BE2C (cell line): ENCODE data around the gene KAZN.

Experiments
- DNase-seq: peaks from one replicate; pipeline ENCODE4 v3.0.0-alpha.2; 2020
- H3K27me3 ChIP-seq: fragments of 250-450 bp; sonication (Bioruptor Pico); 2 replicates; pipeline ENCODE4 v1.5.1; 2020; ENCODE audit warnings: mild to moderate bottlenecking
- H3K36me3 ChIP-seq: fragments of 250-450 bp; sonication (Bioruptor Pico); 2 replicates; pipeline ENCODE4 v1.5.1; 2020; ENCODE audit warnings: mild to moderate bottlenecking
- H3K4me1 ChIP-seq: fragments of 250-450 bp; sonication (Bioruptor Pico); 2 replicates; pipeline ENCODE4 v1.5.1; 2020
- H3K4me3 ChIP-seq: 2 replicates; pipeline ENCODE4 v1.5.1; 2011; ENCODE audit warnings: low read depth, low read length
- H3K9me3 ChIP-seq: fragments of 250-450 bp; sonication (Bioruptor Pico); 2 replicates; pipeline ENCODE4 v1.5.1; 2020
- TF ChIP-seq, protein P1 (sequence below): IDR thresholded peaks from 2 replicates; pipeline ENCODE4 v1.5.1; 2012; ENCODE audit warnings: mild to moderate bottlenecking, low read depth, low read length

Gene KAZN

DNA sequence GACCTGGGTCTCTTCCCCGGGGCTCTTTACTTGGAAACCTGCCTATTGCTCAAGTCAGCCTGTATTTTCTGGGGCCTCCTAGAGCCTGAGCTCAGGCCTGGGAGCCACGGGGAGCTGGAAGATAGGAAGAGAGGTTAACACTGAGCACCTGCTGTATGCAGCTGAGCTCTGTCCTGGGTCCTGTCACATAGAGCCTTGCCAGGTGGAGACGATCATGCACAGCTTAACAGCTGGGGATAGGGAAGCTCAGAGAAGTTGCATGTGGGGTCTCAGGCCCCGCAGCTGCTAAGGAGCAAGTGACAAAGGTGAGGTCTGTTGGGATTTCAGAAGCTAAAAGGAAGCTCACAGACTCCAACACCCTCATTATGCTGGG is 427.6 kb downstream of the KAZN start:
- H3K27me3 ChIP-seq, result no peaks in the 10 kb centered on the region
- H3K4me3 ChIP-seq, result no peak overlapping the region
- H3K36me3 ChIP-seq, result no peaks in the 10 kb centered on the region
- TF ChIP-seq, protein P1, sequence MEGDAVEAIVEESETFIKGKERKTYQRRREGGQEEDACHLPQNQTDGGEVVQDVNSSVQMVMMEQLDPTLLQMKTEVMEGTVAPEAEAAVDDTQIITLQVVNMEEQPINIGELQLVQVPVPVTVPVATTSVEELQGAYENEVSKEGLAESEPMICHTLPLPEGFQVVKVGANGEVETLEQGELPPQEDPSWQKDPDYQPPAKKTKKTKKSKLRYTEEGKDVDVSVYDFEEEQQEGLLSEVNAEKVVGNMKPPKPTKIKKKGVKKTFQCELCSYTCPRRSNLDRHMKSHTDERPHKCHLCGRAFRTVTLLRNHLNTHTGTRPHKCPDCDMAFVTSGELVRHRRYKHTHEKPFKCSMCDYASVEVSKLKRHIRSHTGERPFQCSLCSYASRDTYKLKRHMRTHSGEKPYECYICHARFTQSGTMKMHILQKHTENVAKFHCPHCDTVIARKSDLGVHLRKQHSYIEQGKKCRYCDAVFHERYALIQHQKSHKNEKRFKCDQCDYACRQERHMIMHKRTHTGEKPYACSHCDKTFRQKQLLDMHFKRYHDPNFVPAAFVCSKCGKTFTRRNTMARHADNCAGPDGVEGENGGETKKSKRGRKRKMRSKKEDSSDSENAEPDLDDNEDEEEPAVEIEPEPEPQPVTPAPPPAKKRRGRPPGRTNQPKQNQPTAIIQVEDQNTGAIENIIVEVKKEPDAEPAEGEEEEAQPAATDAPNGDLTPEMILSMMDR, result no peak
- no peaks in the 10 kb centered on the region for H3K9me3 ChIP-seq
- H3K4me1 ChIP-seq, result no peaks in the 10 kb centered on the region
- no peak for DNase-seq

DNA sequence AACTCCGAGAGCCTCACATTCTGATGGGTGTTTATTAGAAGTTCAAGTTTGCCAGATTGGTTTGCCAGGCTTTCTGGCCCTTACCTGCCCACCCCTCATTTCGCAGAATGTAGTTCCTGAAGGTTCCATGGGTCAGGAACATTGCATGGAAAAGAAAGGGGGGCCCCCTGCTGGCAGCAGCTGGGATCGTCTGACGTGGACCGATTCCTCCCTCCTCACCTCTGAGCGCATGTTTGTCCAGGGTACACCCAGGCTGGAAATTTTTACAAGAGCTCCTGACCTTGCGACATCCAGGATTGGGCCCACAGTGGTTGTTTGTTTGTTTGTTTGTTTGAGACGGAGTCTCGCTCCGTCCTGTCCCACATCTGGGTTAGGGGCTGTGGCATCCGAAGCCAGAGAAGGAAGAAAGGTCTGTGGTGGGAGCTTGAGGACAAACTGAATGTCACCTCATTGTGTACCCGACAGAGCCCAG is 429.1 kb downstream of the KAZN start:
- TF ChIP-seq, protein P1, result peak; percentile 78
- Histone ChIP-seq H3K4me1 (no peaks in the 10 kb centered on the region), H3K4me3 (no peak overlapping the region), H3K27me3 (no peaks in the 10 kb centered on the region), H3K9me3 (no peaks in the 10 kb centered on the region), H3K36me3 (no peaks in the 10 kb centered on the region)
- peak; percentile 57 for DNase-seq

DNA sequence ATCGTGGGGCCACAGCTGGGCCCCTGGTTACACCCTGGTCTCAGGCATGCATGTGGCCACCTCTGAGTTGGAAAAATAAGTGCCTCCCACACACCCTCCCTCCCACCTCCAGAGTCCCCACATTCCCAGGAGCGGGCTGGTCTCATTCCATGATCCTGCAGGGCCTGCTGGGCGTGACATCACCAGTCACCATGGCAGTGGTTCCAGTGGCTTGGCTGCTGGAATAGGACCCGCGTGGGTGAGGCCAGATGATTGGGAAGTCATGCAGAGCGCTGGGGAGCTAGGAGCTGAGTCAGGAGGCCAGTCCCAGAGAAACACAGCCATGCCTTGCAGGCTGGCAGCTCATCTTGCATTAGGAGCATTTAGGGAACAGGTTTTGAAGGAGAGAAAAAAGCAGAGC is 429.6 kb downstream of the KAZN start:
- Histone ChIP-seq H3K9me3 (no peaks in the 10 kb centered on the region), H3K4me3 (no peak overlapping the region), H3K4me1 (no peaks in the 10 kb centered on the region), H3K36me3 (no peaks in the 10 kb centered on the region), H3K27me3 (no peaks in the 10 kb centered on the region)
- TF ChIP-seq, protein P1, result no peak
- no peak for DNase-seq

GRCh38 chr1:15028616-15029015 is 430.1 kb downstream of the KAZN start:
- H3K4me3 ChIP-seq, result no peak overlapping the region
- H3K9me3 ChIP-seq, result no peaks in the 10 kb centered on the region
- H3K36me3 ChIP-seq, result no peaks in the 10 kb centered on the region
- no peaks in the 10 kb centered on the region for H3K27me3 ChIP-seq
- H3K4me1 ChIP-seq, result no peaks in the 10 kb centered on the region
- TF ChIP-seq, protein P1, result no peak
- DNase-seq, result no peak

GRCh38 chr1:15029036-15029435 is 430.6 kb downstream of the KAZN start:
- Histone ChIP-seq H3K4me3 (no peak overlapping the region), H3K36me3 (no peaks in the 10 kb centered on the region), H3K4me1 (no peaks in the 10 kb centered on the region), H3K27me3 (no peaks in the 10 kb centered on the region), H3K9me3 (no peaks in the 10 kb centered on the region)
- TF ChIP-seq, protein P1, result no peak
- no peak for DNase-seq

GRCh38 chr1:15029786-15030185 is 431.3 kb downstream of the KAZN start:
- no peaks in the 10 kb centered on the region for H3K36me3 ChIP-seq
- H3K4me3 ChIP-seq, result no peak overlapping the region
- H3K27me3 ChIP-seq, result no peaks in the 10 kb centered on the region
- TF ChIP-seq, protein P1, result no peak
- DNase-seq, result no peak
- no peaks in the 10 kb centered on the region for H3K4me1 ChIP-seq
- H3K9me3 ChIP-seq, result no peaks in the 10 kb centered on the region
